Measurements from ENCODE around the gene SMIM10L1.

SMIM10L1 gene

DNA sequence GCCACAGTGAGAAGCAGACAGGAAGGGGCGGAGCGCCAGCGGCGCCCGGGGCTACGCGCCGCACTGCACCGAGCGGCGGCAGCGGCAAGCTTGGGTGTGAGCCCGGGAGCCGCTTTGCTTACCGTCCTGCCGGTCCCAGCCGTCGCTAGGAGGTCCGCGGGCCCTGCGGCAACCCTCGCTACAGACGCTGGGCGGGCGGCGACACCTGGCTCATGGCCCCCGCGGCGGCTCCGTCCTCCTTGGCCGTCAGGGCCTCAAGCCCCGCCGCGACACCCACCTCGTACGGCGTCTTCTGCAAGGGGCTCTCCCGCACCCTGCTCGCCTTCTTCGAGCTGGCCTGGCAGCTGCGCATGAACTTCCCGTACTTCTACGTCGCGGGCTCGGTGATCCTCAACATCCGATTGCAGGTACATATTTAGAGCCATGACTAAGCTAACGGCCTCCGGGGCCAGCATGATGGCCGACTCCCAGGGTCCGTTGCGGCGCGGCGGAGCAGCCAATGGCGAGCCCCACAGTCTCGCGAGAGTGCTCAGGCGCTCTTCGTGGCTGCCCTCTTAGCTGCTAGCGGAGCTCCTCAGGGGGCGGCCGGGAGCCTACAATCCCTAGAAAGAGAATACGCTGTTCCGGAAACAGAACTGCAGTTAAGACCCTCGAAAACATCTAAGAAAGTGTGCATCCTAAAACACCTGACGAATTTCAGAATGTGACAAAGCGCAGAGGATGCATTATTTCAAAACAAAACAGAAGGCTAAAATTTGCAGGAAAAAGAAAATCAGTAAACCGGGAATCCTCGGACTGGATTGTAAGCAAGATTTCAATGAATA is at the start of gene SMIM10L1:
Gene SMIM10L1 (plus strand): TSS at position 50 of the 824 bp plus-strand sequence. CDS start 163 bp downstream, at position 213.
- Histone ChIP-seq H3K27ac (ENCODE audit: low read depth, low read length) (peak within 1 kb of the TSS; percentile 93), H3K4me3 (ENCODE audit: low read length) (peak within 1 kb of the TSS; percentile 95), H3K9ac (ENCODE audit: low read length) (peak within 1 kb of the TSS; percentile 81), H3K4me1 (ENCODE audit: control insufficient read depth, insufficient read depth, low read length) (peaks cover 19% of the 10 kb centered on the region), H3K27me3 (ENCODE audit: control insufficient read depth, insufficient read depth, low read length) (no peaks in the 10 kb centered on the region), H3K36me3 (ENCODE audit: control insufficient read depth, insufficient read depth, low read length) (no peaks in the 10 kb centered on the region)

DNA sequence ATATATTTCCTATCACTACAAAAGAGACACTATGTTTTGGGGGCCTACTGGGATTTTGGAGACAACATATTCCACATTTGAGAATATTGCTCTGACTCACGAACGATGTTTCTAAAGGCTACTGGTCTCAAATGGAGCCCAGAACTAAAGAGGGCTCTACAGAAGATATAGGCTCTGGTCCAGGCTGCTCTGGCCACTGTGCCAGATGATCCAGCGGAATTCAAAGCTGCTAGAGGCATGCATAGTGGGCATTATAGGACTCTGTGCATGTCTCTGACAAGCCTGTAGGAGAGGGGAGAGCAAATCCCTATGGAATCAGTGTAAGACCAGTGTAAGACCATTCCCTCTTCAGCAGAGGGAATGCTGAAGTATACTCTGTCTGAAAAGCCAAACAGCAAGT is 40.6 kb upstream of the SMIM10L1 start:
- Histone ChIP-seq H3K36me3 (ENCODE audit: control insufficient read depth, insufficient read depth, low read length) (no peaks in the 10 kb centered on the region), H3K27me3 (ENCODE audit: control insufficient read depth, insufficient read depth, low read length) (no peaks in the 10 kb centered on the region), H3K4me3 (ENCODE audit: low read length) (no peak overlapping the region), H3K4me1 (ENCODE audit: control insufficient read depth, insufficient read depth, low read length) (no peaks in the 10 kb centered on the region), H3K9ac (ENCODE audit: low read length) (no peak overlapping the region), H3K27ac (ENCODE audit: low read depth, low read length) (no peak overlapping the region)

DNA sequence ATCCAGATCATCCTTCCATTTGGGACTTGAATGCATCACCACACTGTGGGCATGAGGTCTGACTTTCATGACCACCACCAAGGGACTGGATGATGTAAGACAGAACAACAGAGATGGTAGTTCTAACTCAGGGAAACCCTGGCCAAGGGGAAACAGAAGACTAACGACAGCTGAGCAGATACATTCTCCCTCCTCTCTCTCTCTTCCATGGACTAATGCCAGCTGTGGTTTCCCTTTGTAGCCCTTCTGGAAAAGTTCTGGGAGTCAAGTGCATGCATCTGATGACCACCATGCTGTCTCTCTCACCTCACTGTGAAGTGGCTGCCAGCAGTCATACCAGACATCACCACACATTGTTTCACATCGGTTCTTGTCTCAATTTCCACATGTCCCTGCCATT is 40.0 kb upstream of the SMIM10L1 start:
- no peak overlapping the region for H3K9ac ChIP-seq (ENCODE audit: low read length)
- no peaks in the 10 kb centered on the region for H3K36me3 ChIP-seq (ENCODE audit: control insufficient read depth, insufficient read depth, low read length)
- no peaks in the 10 kb centered on the region for H3K27me3 ChIP-seq (ENCODE audit: control insufficient read depth, insufficient read depth, low read length)
- no peaks in the 10 kb centered on the region for H3K4me1 ChIP-seq (ENCODE audit: control insufficient read depth, insufficient read depth, low read length)
- no peak overlapping the region for H3K4me3 ChIP-seq (ENCODE audit: low read length)
- no peak overlapping the region for H3K27ac ChIP-seq (ENCODE audit: low read depth, low read length)

DNA sequence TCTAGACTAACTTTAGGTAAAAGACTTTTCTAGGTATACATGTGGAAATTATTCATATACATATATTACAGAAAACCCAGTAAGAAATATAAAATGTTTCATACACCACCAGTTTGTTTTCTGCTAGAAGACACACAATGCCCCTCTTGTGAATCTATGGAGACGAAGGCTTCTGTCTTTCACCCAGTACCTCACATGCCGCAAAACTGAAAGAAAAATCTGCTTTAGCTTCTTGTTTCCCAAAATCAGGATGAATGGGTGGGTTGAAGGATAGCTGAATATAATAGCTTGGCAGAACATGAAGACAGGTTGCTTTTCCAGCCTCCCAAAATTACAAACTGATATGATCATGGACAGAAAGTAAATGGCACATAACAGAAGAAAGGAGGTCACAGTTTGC is 37.8 kb upstream of the SMIM10L1 start:
- no peak overlapping the region for H3K4me3 ChIP-seq (ENCODE audit: low read length)

DNA sequence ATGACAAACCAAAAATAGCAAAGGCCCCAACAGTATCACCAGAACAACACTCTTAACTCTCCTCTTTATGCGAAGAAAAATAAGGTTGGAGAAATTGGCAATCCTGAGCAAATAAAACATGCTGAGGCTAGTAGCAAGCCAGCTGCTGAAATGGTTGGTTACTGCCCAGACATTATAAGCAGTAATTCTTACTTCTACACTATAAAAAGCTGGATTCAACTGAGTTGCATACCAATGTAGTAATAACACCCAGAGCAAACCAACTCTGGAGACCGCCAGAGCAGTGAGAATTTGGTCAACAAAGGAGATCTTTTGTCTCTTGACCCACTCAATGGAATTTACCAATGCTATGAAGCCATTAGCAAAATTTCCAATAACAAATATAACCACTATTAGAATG is 37.2 kb upstream of the SMIM10L1 start:
- Histone ChIP-seq H3K4me3 (ENCODE audit: low read length) (no peak overlapping the region), H3K9ac (ENCODE audit: low read length) (no peak overlapping the region), H3K27me3 (ENCODE audit: control insufficient read depth, insufficient read depth, low read length) (no peaks in the 10 kb centered on the region), H3K27ac (ENCODE audit: low read depth, low read length) (no peak overlapping the region), H3K4me1 (ENCODE audit: control insufficient read depth, insufficient read depth, low read length) (no peaks in the 10 kb centered on the region), H3K36me3 (ENCODE audit: control insufficient read depth, insufficient read depth, low read length) (no peaks in the 10 kb centered on the region)

More for the DNA sequence above, 37.8 kb upstream of the SMIM10L1 start:
- no peaks in the 10 kb centered on the region for H3K4me1 ChIP-seq (ENCODE audit: control insufficient read depth, insufficient read depth, low read length)
- no peaks in the 10 kb centered on the region for H3K27me3 ChIP-seq (ENCODE audit: control insufficient read depth, insufficient read depth, low read length)
- H3K9ac ChIP-seq (ENCODE audit: low read length), result no peak overlapping the region
- no peaks in the 10 kb centered on the region for H3K36me3 ChIP-seq (ENCODE audit: control insufficient read depth, insufficient read depth, low read length)
- no peak overlapping the region for H3K27ac ChIP-seq (ENCODE audit: low read depth, low read length)

DNA sequence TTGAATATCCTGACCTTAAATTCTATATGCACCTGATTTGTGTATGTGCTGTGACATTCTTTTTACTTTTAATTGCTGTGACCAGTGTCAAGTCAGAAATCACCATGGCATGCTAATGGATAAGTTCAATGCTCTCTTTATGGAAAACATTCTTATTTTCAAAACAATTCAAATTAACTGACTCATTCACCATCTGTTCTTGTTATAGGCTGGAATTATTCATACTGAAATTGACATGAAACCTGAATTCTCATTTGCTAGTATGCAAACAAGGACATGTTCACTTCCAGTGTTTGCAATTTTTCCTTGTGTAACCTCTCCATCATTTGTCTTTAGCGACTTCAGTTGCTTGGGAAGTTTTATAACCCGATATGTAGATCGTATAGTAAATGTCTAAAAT is 36.7 kb upstream of the SMIM10L1 start, which contains the start of gene TAS2R30:
Gene TAS2R30 (minus strand): TSS at position 340 of the 400 bp plus-strand sequence. CDS start 400 bp downstream, outside the sequence.
- Histone ChIP-seq H3K4me1 (ENCODE audit: control insufficient read depth, insufficient read depth, low read length) (no peaks in the 10 kb centered on the region), H3K4me3 (ENCODE audit: low read length) (no peak within 1 kb of the TSS), H3K27ac (ENCODE audit: low read depth, low read length) (no peak within 1 kb of the TSS), H3K36me3 (ENCODE audit: control insufficient read depth, insufficient read depth, low read length) (no peaks in the 10 kb centered on the region), H3K9ac (ENCODE audit: low read length) (no peak within 1 kb of the TSS), H3K27me3 (ENCODE audit: control insufficient read depth, insufficient read depth, low read length) (no peaks in the 10 kb centered on the region)

DNA sequence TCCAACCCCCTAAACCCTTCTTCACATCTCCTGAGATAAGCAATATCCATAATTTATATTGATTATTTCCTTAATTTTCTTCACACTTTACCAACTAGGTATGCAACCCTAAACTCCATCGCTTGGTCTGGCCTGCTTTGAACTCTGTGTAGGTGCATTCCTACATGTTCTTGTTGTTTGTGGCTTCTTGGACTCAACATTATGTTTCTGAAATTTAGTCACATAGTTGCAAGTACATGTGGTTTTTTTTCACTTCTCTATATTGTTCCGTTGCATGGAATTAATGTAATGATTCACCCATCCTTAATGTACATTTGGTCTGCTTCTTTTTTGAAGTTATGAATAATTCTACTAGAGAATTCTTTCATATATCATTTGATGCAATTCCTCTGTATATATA is 34.9 kb upstream of the SMIM10L1 start:
- H3K27ac ChIP-seq (ENCODE audit: low read depth, low read length), result no peak overlapping the region
- H3K4me1 ChIP-seq (ENCODE audit: control insufficient read depth, insufficient read depth, low read length), result no peaks in the 10 kb centered on the region
- H3K27me3 ChIP-seq (ENCODE audit: control insufficient read depth, insufficient read depth, low read length), result no peaks in the 10 kb centered on the region
- no peak overlapping the region for H3K4me3 ChIP-seq (ENCODE audit: low read length)
- no peaks in the 10 kb centered on the region for H3K36me3 ChIP-seq (ENCODE audit: control insufficient read depth, insufficient read depth, low read length)
- H3K9ac ChIP-seq (ENCODE audit: low read length), result no peak overlapping the region

DNA sequence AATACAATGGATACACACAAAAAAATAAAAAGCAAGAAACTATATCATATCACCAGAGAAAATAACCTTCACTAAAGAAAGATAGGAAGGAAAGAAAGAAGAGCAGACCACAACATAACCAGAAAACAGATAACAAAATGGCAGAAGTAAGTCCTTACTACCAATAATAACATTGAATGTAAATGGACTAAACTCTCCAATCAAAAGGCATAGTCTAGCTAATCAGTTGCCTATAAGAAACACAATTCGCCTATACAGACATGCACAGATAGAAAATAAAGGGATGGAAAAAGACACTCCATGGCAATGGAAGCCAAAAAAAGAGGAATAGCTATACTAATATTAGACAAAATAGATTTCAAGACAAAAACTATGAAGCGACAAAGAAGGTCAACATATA is 27.6 kb upstream of the SMIM10L1 start:
- no peaks in the 10 kb centered on the region for H3K27me3 ChIP-seq (ENCODE audit: control insufficient read depth, insufficient read depth, low read length)
- H3K27ac ChIP-seq (ENCODE audit: low read depth, low read length), result no peak overlapping the region
- H3K9ac ChIP-seq (ENCODE audit: low read length), result no peak overlapping the region
- H3K4me1 ChIP-seq (ENCODE audit: control insufficient read depth, insufficient read depth, low read length), result no peaks in the 10 kb centered on the region
- H3K36me3 ChIP-seq (ENCODE audit: control insufficient read depth, insufficient read depth, low read length), result no peaks in the 10 kb centered on the region
- no peak overlapping the region for H3K4me3 ChIP-seq (ENCODE audit: low read length)

DNA sequence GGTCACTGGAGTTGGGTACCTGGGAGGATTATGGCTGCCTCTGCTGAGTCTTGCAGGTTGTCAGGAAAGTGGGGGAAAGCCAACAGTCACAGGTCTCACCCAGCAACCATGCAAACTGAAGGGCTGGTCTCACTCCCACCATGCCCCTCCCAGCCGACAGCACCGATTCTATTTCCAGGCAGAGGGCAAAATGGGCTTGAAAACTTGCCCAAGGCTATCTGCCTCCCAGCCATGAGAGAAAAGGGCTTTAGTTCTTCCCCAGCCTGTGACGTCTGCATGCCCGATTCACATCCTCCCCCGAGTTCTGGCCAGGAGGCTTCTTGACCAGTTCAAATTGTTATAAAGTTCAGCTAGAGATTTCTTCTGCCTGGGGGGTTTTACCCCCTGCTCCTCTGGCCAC is 26.7 kb upstream of the SMIM10L1 start:
- Histone ChIP-seq H3K9ac (ENCODE audit: low read length) (no peak overlapping the region), H3K4me3 (ENCODE audit: low read length) (no peak overlapping the region), H3K27me3 (ENCODE audit: control insufficient read depth, insufficient read depth, low read length) (no peaks in the 10 kb centered on the region), H3K27ac (ENCODE audit: low read depth, low read length) (no peak overlapping the region), H3K4me1 (ENCODE audit: control insufficient read depth, insufficient read depth, low read length) (no peaks in the 10 kb centered on the region), H3K36me3 (ENCODE audit: control insufficient read depth, insufficient read depth, low read length) (no peaks in the 10 kb centered on the region)

DNA sequence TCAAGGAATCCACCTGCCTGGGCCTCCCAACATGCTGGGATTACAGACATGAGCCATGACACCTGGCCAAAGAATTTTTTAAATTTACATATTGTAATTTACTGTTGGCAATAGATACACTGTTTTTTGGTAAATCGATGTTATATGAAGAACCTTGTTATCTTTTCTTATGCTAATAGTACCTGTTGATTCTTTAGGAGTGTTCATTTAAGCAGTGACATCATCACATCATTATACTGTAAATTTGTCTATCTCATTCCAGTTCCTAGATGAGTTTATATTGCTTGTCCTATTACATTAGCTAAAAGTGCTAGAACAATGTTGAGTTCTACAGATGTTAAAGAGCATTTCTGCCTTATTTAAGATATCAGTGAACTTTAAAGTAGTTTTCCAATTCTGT is 23.6 kb upstream of the SMIM10L1 start:
- no peak overlapping the region for H3K27ac ChIP-seq (ENCODE audit: low read depth, low read length)

DNA sequence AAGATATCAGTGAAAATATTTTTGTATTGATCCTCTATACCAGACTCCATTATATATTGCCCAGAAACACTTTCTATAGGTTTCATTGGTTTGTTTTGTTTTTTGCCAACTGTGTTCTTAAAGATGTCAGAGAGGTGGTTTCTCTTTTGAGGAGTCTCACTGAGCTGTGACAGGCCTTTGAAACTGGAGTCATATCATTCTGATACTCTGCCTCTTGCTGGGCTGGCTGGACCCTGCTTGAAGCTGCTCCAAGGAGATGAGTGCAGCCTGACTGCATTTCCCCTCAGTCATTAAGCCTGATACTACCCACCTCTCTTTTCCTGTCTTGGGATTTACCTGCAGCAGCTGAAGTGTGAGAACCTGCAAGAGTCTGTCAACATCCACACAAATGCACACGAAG is 20.2 kb upstream of the SMIM10L1 start:
- Histone ChIP-seq H3K27ac (ENCODE audit: low read depth, low read length) (no peak overlapping the region), H3K27me3 (ENCODE audit: control insufficient read depth, insufficient read depth, low read length) (no peaks in the 10 kb centered on the region), H3K9ac (ENCODE audit: low read length) (no peak overlapping the region), H3K4me1 (ENCODE audit: control insufficient read depth, insufficient read depth, low read length) (no peaks in the 10 kb centered on the region), H3K36me3 (ENCODE audit: control insufficient read depth, insufficient read depth, low read length) (no peaks in the 10 kb centered on the region), H3K4me3 (ENCODE audit: low read length) (no peak overlapping the region)

More for the DNA sequence above, 23.6 kb upstream of the SMIM10L1 start:
- Histone ChIP-seq H3K36me3 (ENCODE audit: control insufficient read depth, insufficient read depth, low read length) (no peaks in the 10 kb centered on the region), H3K9ac (ENCODE audit: low read length) (no peak overlapping the region), H3K4me1 (ENCODE audit: control insufficient read depth, insufficient read depth, low read length) (no peaks in the 10 kb centered on the region), H3K4me3 (ENCODE audit: low read length) (no peak overlapping the region), H3K27me3 (ENCODE audit: control insufficient read depth, insufficient read depth, low read length) (no peaks in the 10 kb centered on the region)

DNA sequence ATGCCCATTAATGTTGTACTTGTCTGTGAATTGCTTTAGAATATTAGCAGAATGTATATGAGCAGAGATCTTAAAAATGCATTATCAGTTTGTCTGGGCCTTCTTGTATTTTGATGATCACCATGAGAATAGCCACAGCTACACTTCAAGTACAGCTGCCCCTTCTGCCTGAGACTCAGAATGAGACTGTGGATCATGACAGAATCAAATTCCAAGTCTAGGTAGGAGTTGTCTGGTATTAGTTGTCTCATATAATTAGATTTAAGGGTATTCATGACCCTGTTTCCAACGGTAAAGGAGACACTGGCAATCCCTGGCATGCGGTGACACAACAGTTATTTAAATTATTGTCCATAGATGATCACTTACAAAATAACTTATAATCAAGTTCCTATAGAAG is 18.3 kb upstream of the SMIM10L1 start:
- H3K27ac ChIP-seq (ENCODE audit: low read depth, low read length), result no peak overlapping the region
- no peaks in the 10 kb centered on the region for H3K36me3 ChIP-seq (ENCODE audit: control insufficient read depth, insufficient read depth, low read length)
- H3K27me3 ChIP-seq (ENCODE audit: control insufficient read depth, insufficient read depth, low read length), result no peaks in the 10 kb centered on the region
- no peak overlapping the region for H3K9ac ChIP-seq (ENCODE audit: low read length)
- H3K4me1 ChIP-seq (ENCODE audit: control insufficient read depth, insufficient read depth, low read length), result no peaks in the 10 kb centered on the region
- no peak overlapping the region for H3K4me3 ChIP-seq (ENCODE audit: low read length)

DNA sequence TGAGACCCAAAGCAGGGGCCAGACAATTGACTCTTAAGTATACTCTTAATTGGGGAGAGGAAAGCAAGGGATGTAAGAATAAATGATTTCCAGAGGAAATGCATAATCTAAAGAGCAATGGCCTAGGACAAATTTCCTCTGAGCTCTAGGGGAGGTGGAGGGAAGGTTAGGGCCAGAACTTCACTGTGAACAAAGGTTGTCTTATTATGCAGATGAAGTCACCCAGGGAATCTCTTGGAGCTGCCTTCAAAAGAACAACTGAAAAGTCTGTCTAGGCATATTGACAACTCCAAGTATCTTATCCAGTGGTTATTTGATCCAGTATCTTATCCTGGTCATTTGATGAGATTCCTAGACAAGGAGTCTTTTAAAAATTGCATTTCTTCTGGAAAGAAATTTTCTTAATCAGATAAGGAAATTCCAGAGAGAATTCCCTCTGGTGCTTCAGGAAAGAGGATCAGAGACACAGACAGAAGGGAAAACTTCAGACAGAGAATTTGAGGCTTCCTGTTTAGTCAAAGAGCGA is 16.5 kb upstream of the SMIM10L1 start:
- Histone ChIP-seq H3K27me3 (ENCODE audit: control insufficient read depth, insufficient read depth, low read length) (no peaks in the 10 kb centered on the region), H3K9ac (ENCODE audit: low read length) (no peak overlapping the region), H3K36me3 (ENCODE audit: control insufficient read depth, insufficient read depth, low read length) (no peaks in the 10 kb centered on the region), H3K4me3 (ENCODE audit: low read length) (no peak overlapping the region), H3K27ac (ENCODE audit: low read depth, low read length) (no peak overlapping the region), H3K4me1 (ENCODE audit: control insufficient read depth, insufficient read depth, low read length) (no peaks in the 10 kb centered on the region)

Measured in rectal smooth muscle tissue (tissue), 1 donor.